Heart right ventricle (tissue), 16 donors: ENCODE results near the gene DYSF. TPM values are rescaled to one million over a fixed set of nuclear protein-coding genes. Genes with fewer than 3 reads are reported as not detected.

Source experiments
- ATAC-seq, 8 donors: fragments of 200-7000 bp; cut with Tn5 transposase; one replicate each; pipeline ENCODE4 v1.9.1; 2020; ENCODE audit warnings: mild to moderate bottlenecking in 8 of 8, moderate library complexity in 8 of 8, moderate number of reproducible peaks in 1 of 8
- DNase-seq, 2 donors: peaks; one replicate each; pipeline ENCODE4 v3.0.0-alpha.2; 2020
- H3K27ac ChIP-seq, 10 donors: fragments of 200-600 bp; sonication (generic) in 2 of 10; one replicate each; pipeline versions ENCODE4 v1.5.0 to v1.8.0; 2020 to 2022; ENCODE audit warnings: mild to moderate bottlenecking in 3 of 10
- H3K27me3 ChIP-seq, 7 donors: fragments of 200-600 bp; one replicate each; pipeline ENCODE4 v1.8.0; 2021 to 2022; ENCODE audit warnings: mild to moderate bottlenecking in 2 of 7
- H3K36me3 ChIP-seq, 9 donors: fragments of 200-600 bp; sonication (generic) in 1 of 9; one replicate each; pipeline versions ENCODE4 v1.5.0 to v1.8.0; 2020 to 2022; ENCODE audit warnings: mild to moderate bottlenecking in 2 of 9
- H3K4me1 ChIP-seq, 9 donors: fragments of 200-600 bp; sonication (generic) in 1 of 9; one replicate each; pipeline versions ENCODE4 v1.5.0 to v1.8.0; 2020 to 2022; ENCODE audit warnings: mild to moderate bottlenecking in 4 of 9
- H3K4me3 ChIP-seq, 10 donors: fragments of 200-600 bp; sonication (generic) in 2 of 10; one replicate each; pipeline versions ENCODE4 v1.5.0 to v1.8.0; 2020 to 2022; ENCODE audit warnings: mild to moderate bottlenecking in 7 of 10, moderate library complexity in 2 of 10
- H3K9me3 ChIP-seq, 11 donors: fragments of 200-600 bp in 10 of 11; sonication (generic) in 2 of 11; one replicate each; pipeline versions ENCODE4 v1.5.0 to v1.8.0; 2013 to 2022; ENCODE audit warnings: mild to moderate bottlenecking in 2 of 11, control low read depth in 1 of 11, moderate library complexity in 1 of 11
- CTCF ChIP-seq, 9 donors: fragments of 200-600 bp; sonication (generic) in 2 of 9; IDR thresholded peaks; one replicate each; pipeline versions ENCODE4 v1.5.0 to v1.8.0; 2021 to 2022; ENCODE audit warnings: antibody characterized with exemption in 9 of 9, mild to moderate bottlenecking in 5 of 9, moderate library complexity in 1 of 9
- WGBS, 2 donors: extraction: QIAGEN DNeasy Blood & Tissue Kit; methylation state at CpG; one replicate each; pipeline ENCODE4 v1.1.7; 2013; ENCODE audit warnings: inconsistent platforms in 1 of 2; 5-methylcytosine and 5-hydroxymethylcytosine counted together
- intact Hi-C, 10 donors: fragments of 100-400 bp; cut with DNase I; formaldehyde crosslinking; loops; one replicate each; pipeline versions ENCODE4 v1.11.1 to v1.14.2; 2022
- polyA plus RNA-seq, 2 donors: library from polyadenylated mRNA; stranded (reverse); fragments of 200-250 nt; gene quantifications; one replicate each; pipeline ENCODE4 v1.2.3, GENCODE V29; 2013
- total RNA-seq, 10 donors: library from RNA; stranded (reverse); fragmentation: NEBNext Ultra II Directional in 3 of 10; extraction: Animal tissue kit (Norgen Biotek cat#: 25700) in 3 of 10; gene quantifications; one replicate each; pipeline versions ENCODE4 v1.2.1 to v1.2.4, GENCODE V29; 2021 to 2023
- donor health status: Arrhythmogenic right ventricular cardiomyopathy.
- donor health status: ischemic (EF 13 %, LVEDD 7.1; RV severe dilation, severe dysfunction).
- donor health status: healthy with polysubstance abuse.
- donor health status: DM: no; HTN: yes; CAD: no.
- donor health status: DM: no; HTN: no; CAD: no.
- donor health status: ischemic (EF 25% LVEDD 6.9; RV normal size, moderate dysfunction).
- donor health status: ischemic (EF 25% LVEDD 5.7; RV mildly dilated, moderate dysfunction).
- donor health status: healthy.
- donor health status: DM: yes; HTN: yes; CAD: no.
- donor health status: Ischemic cardiomyopathy.
- donor health status: ischemic (EF 35%, LVEDD 5.7; RV mildly dilated, moderate dysfunction).
- donor health status: nonischemic (EF 11% LVEDD 7.7; RV severe dilation, severe dysfunction).
- donor health status: DM: yes; HTN: yes; CAD: no.
- donor health status: PGD.
- donor health status: ischemic (EF 29% LVEDD 5.4; RV normal size, mild dysfunction).
- donor health status: nonischemic (EF 23%, LVEDD 6.1; RV moderate dilation, normal function).

DYSF gene
- total and polyA plus RNA-seq, 12 donors: 20.6 to 100 (median 64.8) TPM

GRCh38 chr2:71735676-71736075 lies 282.3 kb downstream of the DYSF start:
- intact Hi-C loops: no loop called here
- no peak for ATAC-seq
- Histone ChIP-seq H3K27me3 (no peaks in the 10 kb centered on the region), H3K4me3 (no peak overlapping the region), H3K27ac (no peak overlapping the region), H3K9me3 (peaks cover 0 to 4% (median 0%) of the 10 kb centered on the region in 11 donors), H3K36me3 (no peaks in the 10 kb centered on the region), H3K4me1 (peaks cover 0 to 11% (median 0%) of the 10 kb centered on the region in 9 donors)
- DNase-seq: no peak
- 92 to 95% methylated on average over 1 of the region's 1 CpG for WGBS, 2 donors
- TF ChIP-seq CTCF (IDR thresholded peaks at IDR 0.05): no peak

Other genes starting within 250 kb of the DYSF start
- gene PAIP2B, start 226.5 kb upstream of the DYSF start, total RNA-seq: 100 to 1,000 TPM in 1 of 10 donors, 10 to 100 TPM in 9; 45.9 to 108 (median 61.1) TPM
- 10 to 100 TPM in 1 of 2 donors, 1 to 10 TPM in 1; 7.2 to 13.7 TPM for gene PAIP2B, start 226.5 kb upstream of the DYSF start, polyA plus RNA-seq
- gene ZNF638, start 121.8 kb upstream of the DYSF start, total RNA-seq: 100 to 1,000 TPM in 1 of 10 donors, 10 to 100 TPM in 9; 68.4 to 100 (median 82.8) TPM
- 100 to 1,000 TPM in 1 of 2 donors, 10 to 100 TPM in 1; 45.2 to 219 TPM for gene ZNF638, start 121.8 kb upstream of the DYSF start, polyA plus RNA-seq